SJSA1 (cell line): ENCODE results near the gene FARP1. TPM values are rescaled to one million over a fixed set of nuclear protein-coding genes. Genes with fewer than 3 reads are reported as not detected.
"Not testable (repeated sequence)": the region's sequence is repeated elsewhere in the genome, so short reads cannot be mapped to it uniquely, and the experiment has no call there.

ENCODE experiments used
- DNase-seq, 2 experiments: peaks; one replicate each; pipeline ENCODE4 v3.0.0-alpha.2; 2015 to 2020; ENCODE audit warnings: low spot score in 2 of 2, low read depth in 1 of 2
- H3K27ac ChIP-seq: fragments of 250-450 bp; sonication (Bioruptor Pico); 2 replicates; pipeline ENCODE4 v1.5.1; 2020; ENCODE audit warnings: mild to moderate bottlenecking, moderate library complexity
- H3K27me3 ChIP-seq: fragments of 250-450 bp; sonication (Bioruptor Pico); replicated peaks from 2 replicates; pipeline ENCODE4 v1.5.1; 2020; ENCODE audit warnings: mild to moderate bottlenecking, moderate library complexity
- H3K36me3 ChIP-seq: fragments of 250-450 bp; sonication (Bioruptor Pico); 2 replicates; pipeline ENCODE4 v1.5.1; 2020; ENCODE audit warnings: mild to moderate bottlenecking
- H3K4me1 ChIP-seq: fragments of 250-450 bp; sonication (Bioruptor Pico); replicated peaks from 2 replicates; pipeline ENCODE4 v1.6.1; 2021; ENCODE audit warnings: mild to moderate bottlenecking
- H3K4me3 ChIP-seq: fragments of 250-450 bp; sonication (Bioruptor Pico); 2 replicates; pipeline ENCODE4 v1.5.1; 2020; ENCODE audit warnings: mild to moderate bottlenecking
- H3K9me3 ChIP-seq: fragments of 250-450 bp; sonication (Bioruptor Pico); replicated peaks from 2 replicates; pipeline ENCODE4 v1.5.1; 2020; ENCODE audit warnings: mild to moderate bottlenecking
- total RNA-seq: library from RNA; depleted of rRNA; stranded (reverse); fragments of >200 nt; shearing (Covaris generic); gene quantifications from 2 replicates; pipeline ENCODE4 v1.2.3, GENCODE V29; 2014

The FARP1 gene
- total RNA-seq, 1 experiment from 2014 or later = 31.3 TPM

GRCh38 chr13:98223741-98224140 is 80.8 kb downstream of the FARP1 start:
- Histone ChIP-seq H3K9me3 (0 out of 2 replicates have a peak, but pooled peaks cover 2% of the 10 kb centered on the region), H3K4me3 (no peak overlapping the region), H3K27ac (no peak overlapping the region), H3K36me3 (peaks cover 24% of the 10 kb centered on the region), H3K27me3 (no peaks in the 10 kb centered on the region), H3K4me1 (peaks cover 14% of the 10 kb centered on the region)
- no peak for DNase-seq

GRCh38 chr13:98224557-98224956 is 81.7 kb downstream of the FARP1 start:
- Histone ChIP-seq H3K4me3 (no peak overlapping the region), H3K27me3 (no peaks in the 10 kb centered on the region), H3K4me1 (peaks cover 14% of the 10 kb centered on the region), H3K27ac (no peak overlapping the region), H3K36me3 (peaks cover 24% of the 10 kb centered on the region), H3K9me3 (0 out of 2 replicates have a peak, but pooled peaks cover 2% of the 10 kb centered on the region)
- no peak for DNase-seq

DNA sequence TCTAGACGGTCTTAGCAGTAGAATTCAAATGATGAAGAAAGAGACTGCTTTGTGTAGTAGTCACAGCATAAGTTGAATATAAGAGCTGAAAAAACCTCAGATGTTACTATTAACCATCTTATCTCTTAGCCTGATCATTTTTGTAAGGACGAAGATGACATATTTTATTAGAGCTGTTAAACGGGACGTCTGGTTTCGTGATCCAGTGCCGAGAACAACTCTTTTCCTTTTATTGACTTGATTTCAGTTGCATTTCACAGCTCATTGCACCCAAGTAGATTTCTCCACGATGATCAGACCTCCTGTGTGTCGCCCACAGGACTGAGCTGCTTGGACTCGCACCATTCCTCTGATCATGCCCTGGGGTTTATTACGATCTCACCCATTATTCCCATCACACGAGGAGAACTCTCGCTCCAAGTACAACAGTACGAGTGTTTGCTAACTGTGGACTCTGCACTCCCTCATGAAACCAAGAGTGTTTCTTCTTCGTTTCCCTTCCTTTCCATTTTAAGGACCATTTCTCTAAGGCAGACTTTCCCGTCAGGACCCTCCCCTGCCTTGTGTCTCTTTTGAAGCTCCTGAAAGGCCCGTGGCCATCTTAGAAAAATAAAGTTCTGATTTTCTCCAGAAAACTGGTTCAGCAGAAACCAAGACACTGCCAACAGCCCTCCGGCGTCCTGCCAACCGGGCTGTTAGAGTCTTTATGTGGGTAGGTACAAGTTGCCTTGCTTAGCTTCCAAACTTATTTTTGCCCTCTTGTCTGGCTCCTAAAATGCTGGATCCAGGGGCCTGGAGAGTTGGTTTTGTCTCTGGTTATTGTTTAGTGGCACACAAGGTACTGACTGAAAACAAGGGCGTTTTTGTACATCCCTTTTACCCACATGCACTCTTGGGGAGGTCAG is 82.4 kb downstream of the FARP1 start:
- Histone ChIP-seq H3K9me3 (0 out of 2 replicates have a peak, but pooled peaks cover 2% of the 10 kb centered on the region), H3K27me3 (no peaks in the 10 kb centered on the region), H3K4me3 (no peak overlapping the region), H3K4me1 (peaks cover 14% of the 10 kb centered on the region), H3K36me3 (peaks cover 29% of the 10 kb centered on the region), H3K27ac (no peak overlapping the region)
- no peak for DNase-seq

GRCh38 chr13:98226496-98226895 is 83.6 kb downstream of the FARP1 start:
- no peak overlapping the region for H3K27ac ChIP-seq
- H3K27me3 ChIP-seq = no peaks in the 10 kb centered on the region
- DNase-seq = no peak

DNA sequence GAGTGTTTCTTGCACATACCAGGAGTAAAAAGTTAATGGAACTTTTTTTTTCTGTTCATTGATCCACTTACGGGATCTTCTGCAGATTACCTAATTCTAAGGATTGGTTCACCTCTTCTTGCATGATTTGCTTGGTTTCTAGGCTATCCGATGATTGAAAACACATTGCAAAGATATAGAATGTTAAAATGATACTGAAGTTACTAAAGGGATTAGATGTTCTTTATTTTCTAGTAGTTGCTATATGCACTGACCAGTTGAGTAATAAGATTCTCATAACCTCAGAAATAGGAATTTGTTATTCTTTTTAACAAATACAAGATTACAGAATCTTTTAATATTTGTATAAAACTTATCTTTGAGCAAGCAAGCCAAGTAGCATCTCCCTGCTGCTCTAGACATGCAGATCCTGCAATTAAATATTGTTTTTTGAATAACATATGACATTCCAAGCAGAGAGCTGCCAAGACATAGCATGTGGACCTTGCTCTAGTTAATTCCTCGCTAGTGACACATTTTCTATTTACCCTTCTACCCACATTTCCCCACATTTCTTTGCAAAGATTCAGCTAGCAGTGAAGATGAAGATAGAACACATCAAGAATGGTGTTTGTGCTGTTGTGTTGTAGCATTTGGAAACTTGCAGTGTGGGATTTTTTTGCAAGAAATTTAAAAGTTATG is 85.9 kb downstream of the FARP1 start:
- H3K36me3 ChIP-seq = peaks cover 26% of the 10 kb centered on the region
- DNase-seq = no peak
- 0 out of 2 replicates have a peak, but pooled peaks cover 2% of the 10 kb centered on the region for H3K9me3 ChIP-seq
- H3K27me3 ChIP-seq = no peaks in the 10 kb centered on the region
- peaks cover 22% of the 10 kb centered on the region for H3K4me1 ChIP-seq
- H3K4me3 ChIP-seq = no peak overlapping the region
- H3K27ac ChIP-seq = no peak overlapping the region

More at GRCh38 chr13:98226496-98226895, 83.6 kb downstream of the FARP1 start:
- Histone ChIP-seq H3K36me3 (peaks cover 27% of the 10 kb centered on the region), H3K9me3 (0 out of 2 replicates have a peak, but pooled peaks cover 2% of the 10 kb centered on the region), H3K4me1 (peaks cover 11% of the 10 kb centered on the region), H3K4me3 (no peak overlapping the region)

- not testable (repeated sequence) for DNase-seq, H3K4me3 ChIP-seq, H3K27ac ChIP-seq, H3K9me3 ChIP-seq, H3K27me3 ChIP-seq
- H3K36me3 ChIP-seq = peaks cover 15% of the 10 kb centered on the region
- peaks cover 22% of the 10 kb centered on the region for H3K4me1 ChIP-seq
Measured at GRCh38 chr13:98230762-98231161, 87.9 kb downstream of the FARP1 start.

DNA sequence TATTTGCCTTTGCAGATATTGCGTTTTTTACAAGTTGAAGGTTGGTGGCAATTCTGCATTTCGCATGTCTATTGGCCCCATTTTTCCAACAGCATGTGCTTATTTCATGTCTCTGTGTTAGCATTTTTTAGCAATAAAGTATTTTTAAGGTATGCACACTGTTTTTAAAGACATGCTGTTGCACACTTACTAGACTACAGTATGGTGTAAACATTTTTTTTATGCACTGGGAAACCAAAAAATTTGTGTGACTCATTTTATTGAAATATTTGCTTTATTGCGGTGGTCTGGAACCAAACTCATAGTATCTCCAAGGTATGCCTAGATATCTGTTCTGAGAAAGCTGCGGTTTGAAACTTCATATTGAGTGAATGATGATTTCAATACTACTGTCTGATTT is 89.6 kb downstream of the FARP1 start:
- peak in 1 of 2 experiments; percentile 84 for DNase-seq
- H3K4me1 ChIP-seq = peaks cover 22% of the 10 kb centered on the region
- peaks cover 10% of the 10 kb centered on the region for H3K36me3 ChIP-seq
- peak overlapping the region; percentile 62 for H3K27ac ChIP-seq
- H3K27me3 ChIP-seq = no peaks in the 10 kb centered on the region
- H3K4me3 ChIP-seq = no peak overlapping the region
- H3K9me3 ChIP-seq = 0 out of 2 replicates have a peak, but pooled peaks cover 2% of the 10 kb centered on the region

GRCh38 chr13:98233127-98233526 is 90.2 kb downstream of the FARP1 start:
- H3K4me1 ChIP-seq = peaks cover 22% of the 10 kb centered on the region
- H3K27me3 ChIP-seq = no peaks in the 10 kb centered on the region
- no peak overlapping the region for H3K4me3 ChIP-seq
- peaks cover 4% of the 10 kb centered on the region for H3K36me3 ChIP-seq
- no peaks in the 10 kb centered on the region for H3K9me3 ChIP-seq
- no peak for DNase-seq
- H3K27ac ChIP-seq = peak overlapping the region; percentile 62

DNA sequence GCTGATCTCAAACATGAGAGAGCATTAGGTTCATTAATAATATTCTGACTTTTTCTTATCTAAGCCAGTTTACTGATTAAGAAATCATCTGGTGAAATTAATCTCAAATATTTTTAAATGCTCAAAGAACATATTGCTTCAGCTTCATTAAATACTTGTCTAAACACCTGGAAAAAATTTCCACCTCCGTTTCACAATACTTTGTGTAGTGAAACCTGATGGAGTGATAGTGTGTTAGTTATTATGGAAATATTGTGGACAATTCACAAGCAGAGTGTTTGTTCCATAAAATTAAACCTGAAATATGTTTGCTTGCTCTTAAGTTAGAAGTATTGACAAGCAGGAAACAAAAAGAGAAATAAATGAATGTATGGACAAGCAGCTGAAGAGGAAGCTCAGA is 91.5 kb downstream of the FARP1 start:
- Histone ChIP-seq H3K27ac (no peak overlapping the region), H3K4me3 (no peak overlapping the region), H3K36me3 (peaks cover 4% of the 10 kb centered on the region; the same call in 1 of the 2 replicates), H3K27me3 (no peaks in the 10 kb centered on the region), H3K9me3 (no peaks in the 10 kb centered on the region), H3K4me1 (peaks cover 22% of the 10 kb centered on the region)
- no peak for DNase-seq

DNA sequence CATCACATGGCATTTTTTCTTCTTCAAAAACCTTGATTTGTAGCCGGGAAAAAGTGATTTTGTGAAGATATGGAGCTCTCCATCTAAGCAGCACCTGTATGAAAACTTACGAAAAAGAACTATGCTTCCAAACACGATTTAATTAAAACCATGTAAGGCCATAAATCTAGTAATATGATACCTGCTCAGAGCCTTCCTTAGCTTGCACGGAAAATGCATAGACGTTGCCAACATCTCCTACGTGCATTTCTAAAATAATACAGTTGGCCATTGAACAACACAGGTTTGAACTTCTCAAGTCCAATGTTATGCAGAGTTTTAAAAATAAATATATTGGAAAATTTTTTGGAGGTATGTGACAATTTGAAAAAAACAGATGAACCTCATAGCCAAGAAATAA is 93.3 kb downstream of the FARP1 start:
- no peak for DNase-seq
- Histone ChIP-seq H3K4me3 (no peak overlapping the region), H3K36me3 (no peaks in the 10 kb centered on the region; the same call in 1 of the 2 replicates), H3K27ac (no peak overlapping the region), H3K27me3 (no peaks in the 10 kb centered on the region), H3K9me3 (no peaks in the 10 kb centered on the region), H3K4me1 (peaks cover 22% of the 10 kb centered on the region)

DNA sequence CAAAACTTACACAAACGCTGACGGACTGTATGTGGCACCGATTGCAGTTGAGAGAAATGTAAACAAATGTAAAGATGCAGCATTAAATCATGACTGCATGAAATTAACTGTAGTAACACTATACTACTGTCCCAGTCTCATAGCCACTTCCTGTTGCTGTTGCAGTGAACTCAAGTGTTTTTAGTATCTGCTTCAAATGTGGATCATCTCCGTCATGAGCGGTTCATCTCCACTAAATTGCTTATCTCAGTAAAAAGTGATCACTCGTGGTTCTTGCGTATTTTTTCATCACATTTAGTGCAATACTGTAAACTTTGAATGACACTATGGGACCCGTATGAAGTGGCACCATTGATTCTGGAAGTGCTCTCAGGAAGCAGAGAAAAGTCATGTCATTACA is 94.4 kb downstream of the FARP1 start:
- no peaks in the 10 kb centered on the region for H3K27me3 ChIP-seq
- no peak for DNase-seq
- H3K4me3 ChIP-seq = no peak overlapping the region
- H3K27ac ChIP-seq = no peak overlapping the region
- H3K9me3 ChIP-seq = no peaks in the 10 kb centered on the region
- H3K36me3 ChIP-seq = no peaks in the 10 kb centered on the region; the same call in 1 of the 2 replicates
- H3K4me1 ChIP-seq = peaks cover 25% of the 10 kb centered on the region

- no peaks in the 10 kb centered on the region for H3K27me3 ChIP-seq
- no peaks in the 10 kb centered on the region for H3K9me3 ChIP-seq
- DNase-seq = no peak
- peaks cover 20% of the 10 kb centered on the region for H3K4me1 ChIP-seq
- H3K36me3 ChIP-seq = no peaks in the 10 kb centered on the region; the same call in 1 of the 2 replicates
- no peak overlapping the region for H3K27ac ChIP-seq
- H3K4me3 ChIP-seq = no peak overlapping the region
Measured at GRCh38 chr13:98239162-98240076, 96.5 kb downstream of the FARP1 start.

DNA sequence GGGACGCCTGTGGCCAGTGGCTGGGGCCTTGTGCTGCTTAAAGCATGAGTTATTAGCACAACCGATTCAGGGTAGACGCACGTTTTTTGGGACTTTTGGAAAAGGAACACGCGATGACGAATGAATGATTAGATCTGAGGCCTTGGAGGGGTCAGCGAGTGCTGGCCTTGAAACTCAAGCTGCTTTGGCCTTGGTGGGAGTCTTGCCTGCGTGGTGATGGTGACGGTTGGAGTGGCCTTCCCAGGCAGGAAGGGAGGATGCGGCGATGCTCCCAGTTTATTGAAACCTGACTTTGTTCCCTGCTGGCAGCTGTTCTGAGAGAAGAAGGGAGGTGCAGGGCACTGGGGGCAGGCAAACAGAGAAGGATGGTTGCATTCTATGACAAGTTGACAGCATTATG is 97.2 kb downstream of the FARP1 start:
- peaks cover 20% of the 10 kb centered on the region for H3K4me1 ChIP-seq
- H3K27ac ChIP-seq = no peak overlapping the region
- no peaks in the 10 kb centered on the region for H3K9me3 ChIP-seq
- DNase-seq = no peak
- H3K27me3 ChIP-seq = no peaks in the 10 kb centered on the region
- no peak overlapping the region for H3K4me3 ChIP-seq
- H3K36me3 ChIP-seq = no peaks in the 10 kb centered on the region; the same call in 1 of the 2 replicates
